ENCODE results near the gene RFLNA.

RFLNA gene

DNA sequence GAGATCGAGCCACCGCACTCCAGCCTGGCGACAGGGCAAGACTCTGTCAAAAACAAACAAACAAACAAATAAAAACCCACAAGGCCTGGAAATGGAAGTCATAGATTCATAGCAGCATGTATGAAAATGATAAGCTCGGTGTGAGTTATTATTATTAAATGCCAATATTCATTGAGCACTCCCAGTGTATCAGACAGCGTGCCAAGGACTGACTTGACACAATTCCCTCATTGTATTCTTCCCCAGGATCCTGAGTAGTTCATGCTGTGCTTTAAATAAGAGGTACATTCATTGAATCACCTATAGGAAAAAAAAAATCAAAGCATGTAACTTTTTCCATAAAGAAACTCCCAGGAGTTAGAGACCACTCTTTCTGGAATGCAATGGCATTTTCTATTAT, 12.6 kb upstream of the RFLNA start:
- Histone ChIP-seq H3K9me3 (ENCODE audit: control insufficient read depth, low read length) (peaks cover 5% of the 10 kb centered on the region), H3K27ac (ENCODE audit: insufficient read depth, low read length, poor library complexity, severe bottlenecking) (no peak overlapping the region), H3K27me3 (replicated peaks; ENCODE audit: control insufficient read depth, insufficient read depth, low read length, poor library complexity, severe bottlenecking) (no peaks in the 10 kb centered on the region), H3K4me3 (ENCODE audit: insufficient read depth, low read depth, low read length, poor library complexity, severe bottlenecking) (no peak overlapping the region), H3K36me3 (ENCODE audit: control insufficient read depth, insufficient read depth, low read length) (no peaks in the 10 kb centered on the region), H3K4me1 (ENCODE audit: control insufficient read depth, insufficient read depth, low read length, poor library complexity, severe bottlenecking) (no peaks in the 10 kb centered on the region)
- DNase-seq, result no peak

DNA sequence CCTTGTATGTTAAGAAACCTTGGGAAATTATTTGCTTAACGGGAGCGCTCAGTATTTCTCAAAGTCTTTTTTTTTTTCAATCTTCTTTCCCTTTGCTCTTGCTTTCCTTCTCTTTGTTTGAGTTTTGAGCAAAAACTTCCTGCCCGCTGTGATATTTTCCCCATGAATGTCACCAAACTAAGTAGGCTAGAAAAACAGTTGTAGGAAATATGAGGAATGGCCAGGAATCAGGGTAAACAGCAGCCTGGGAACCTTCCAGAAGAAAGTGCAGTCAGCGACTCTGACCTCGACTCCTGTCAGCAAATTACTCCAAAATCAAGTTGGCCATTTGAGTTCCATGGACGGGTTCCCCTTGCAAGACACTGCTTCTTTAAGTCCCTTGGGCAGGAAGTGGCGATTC, 11.6 kb upstream of the RFLNA start:
- Histone ChIP-seq H3K9me3 (ENCODE audit: control insufficient read depth, low read length) (peaks cover 5% of the 10 kb centered on the region), H3K27me3 (replicated peaks; ENCODE audit: control insufficient read depth, insufficient read depth, low read length, poor library complexity, severe bottlenecking) (no peaks in the 10 kb centered on the region), H3K36me3 (ENCODE audit: control insufficient read depth, insufficient read depth, low read length) (no peaks in the 10 kb centered on the region), H3K27ac (ENCODE audit: insufficient read depth, low read length, poor library complexity, severe bottlenecking) (no peak overlapping the region), H3K4me1 (ENCODE audit: control insufficient read depth, insufficient read depth, low read length, poor library complexity, severe bottlenecking) (no peaks in the 10 kb centered on the region), H3K4me3 (ENCODE audit: insufficient read depth, low read depth, low read length, poor library complexity, severe bottlenecking) (no peak overlapping the region)
- no peak for DNase-seq

DNA sequence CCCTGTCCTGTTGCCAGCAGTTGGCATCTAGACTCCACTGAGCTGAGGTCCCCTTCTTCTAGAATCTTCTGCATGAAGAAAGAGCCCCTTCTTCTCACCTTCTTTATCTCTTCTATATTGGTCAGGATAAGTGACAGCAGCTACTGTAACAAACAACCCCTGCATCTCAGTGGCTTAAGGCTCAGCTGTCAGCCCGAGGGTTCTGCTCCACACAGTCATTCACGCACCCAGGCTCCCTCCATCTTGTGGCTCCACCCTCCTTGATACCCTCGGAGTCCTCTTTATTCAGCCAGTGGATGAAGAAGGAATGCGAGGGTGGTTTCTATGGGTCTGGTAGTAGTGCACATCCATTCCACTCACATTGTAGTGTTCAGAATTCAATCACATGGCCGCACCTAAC, 10.5 kb upstream of the RFLNA start:
- no peak overlapping the region for H3K27ac ChIP-seq (ENCODE audit: insufficient read depth, low read length, poor library complexity, severe bottlenecking)
- no peak overlapping the region for H3K4me3 ChIP-seq (ENCODE audit: insufficient read depth, low read depth, low read length, poor library complexity, severe bottlenecking)
- no peak for DNase-seq
- peaks cover 5% of the 10 kb centered on the region for H3K9me3 ChIP-seq (ENCODE audit: control insufficient read depth, low read length)
- no peaks in the 10 kb centered on the region for H3K4me1 ChIP-seq (ENCODE audit: control insufficient read depth, insufficient read depth, low read length, poor library complexity, severe bottlenecking)
- H3K27me3 ChIP-seq (replicated peaks; ENCODE audit: control insufficient read depth, insufficient read depth, low read length, poor library complexity, severe bottlenecking), result no peaks in the 10 kb centered on the region
- no peaks in the 10 kb centered on the region for H3K36me3 ChIP-seq (ENCODE audit: control insufficient read depth, insufficient read depth, low read length)

DNA sequence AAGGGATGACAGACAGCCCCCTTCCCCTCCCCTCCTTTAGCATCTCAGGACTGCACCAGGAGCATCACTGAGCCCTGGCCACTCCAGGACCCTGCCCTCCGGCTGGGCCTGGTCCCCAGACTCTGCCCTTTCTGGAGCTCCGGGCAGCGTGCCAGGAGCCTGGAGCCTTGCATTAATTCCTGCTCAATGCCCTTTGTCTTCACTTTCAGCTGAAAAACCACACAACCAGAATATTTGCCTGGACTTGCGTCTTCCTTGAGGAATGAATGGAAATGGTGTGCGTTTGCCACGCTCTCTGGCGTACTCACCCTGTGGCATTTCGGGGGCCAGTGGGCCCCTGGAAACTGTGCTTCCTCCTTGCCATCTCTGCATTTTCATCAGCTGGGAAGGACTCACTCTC, 8.5 kb upstream of the RFLNA start:
- Histone ChIP-seq H3K27me3 (replicated peaks; ENCODE audit: control insufficient read depth, insufficient read depth, low read length, poor library complexity, severe bottlenecking) (no peaks in the 10 kb centered on the region), H3K4me1 (ENCODE audit: control insufficient read depth, insufficient read depth, low read length, poor library complexity, severe bottlenecking) (no peaks in the 10 kb centered on the region), H3K9me3 (ENCODE audit: control insufficient read depth, low read length) (peaks cover 5% of the 10 kb centered on the region), H3K36me3 (ENCODE audit: control insufficient read depth, insufficient read depth, low read length) (no peaks in the 10 kb centered on the region), H3K27ac (ENCODE audit: insufficient read depth, low read length, poor library complexity, severe bottlenecking) (no peak overlapping the region), H3K4me3 (ENCODE audit: insufficient read depth, low read depth, low read length, poor library complexity, severe bottlenecking) (no peak overlapping the region)
- no peak for DNase-seq

DNA sequence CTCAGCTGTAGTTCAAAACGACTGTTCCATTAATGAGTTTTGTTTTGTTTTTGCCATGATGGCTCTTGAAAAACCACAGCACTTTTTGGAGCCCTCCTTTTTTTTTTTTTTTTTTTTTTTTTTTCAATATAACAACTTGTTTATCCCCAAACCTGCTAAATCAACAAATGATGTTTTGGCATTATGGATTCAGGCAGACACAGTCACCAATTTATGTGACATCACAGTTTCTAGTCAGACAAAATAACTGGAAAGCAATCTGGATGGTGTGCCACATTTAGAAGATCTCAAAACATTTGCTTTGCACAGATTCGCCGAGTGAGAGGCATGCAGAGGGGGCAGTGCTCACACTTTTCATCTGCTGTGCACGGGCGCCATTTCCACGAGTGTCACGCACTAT, 7.9 kb upstream of the RFLNA start:
- H3K27me3 ChIP-seq (replicated peaks; ENCODE audit: control insufficient read depth, insufficient read depth, low read length, poor library complexity, severe bottlenecking), result no peaks in the 10 kb centered on the region
- no peak for DNase-seq
- H3K4me1 ChIP-seq (ENCODE audit: control insufficient read depth, insufficient read depth, low read length, poor library complexity, severe bottlenecking), result no peaks in the 10 kb centered on the region
- no peak overlapping the region for H3K27ac ChIP-seq (ENCODE audit: insufficient read depth, low read length, poor library complexity, severe bottlenecking)
- H3K36me3 ChIP-seq (ENCODE audit: control insufficient read depth, insufficient read depth, low read length), result no peaks in the 10 kb centered on the region
- H3K9me3 ChIP-seq (ENCODE audit: control insufficient read depth, low read length), result peaks cover 5% of the 10 kb centered on the region
- no peak overlapping the region for H3K4me3 ChIP-seq (ENCODE audit: insufficient read depth, low read depth, low read length, poor library complexity, severe bottlenecking)

DNA sequence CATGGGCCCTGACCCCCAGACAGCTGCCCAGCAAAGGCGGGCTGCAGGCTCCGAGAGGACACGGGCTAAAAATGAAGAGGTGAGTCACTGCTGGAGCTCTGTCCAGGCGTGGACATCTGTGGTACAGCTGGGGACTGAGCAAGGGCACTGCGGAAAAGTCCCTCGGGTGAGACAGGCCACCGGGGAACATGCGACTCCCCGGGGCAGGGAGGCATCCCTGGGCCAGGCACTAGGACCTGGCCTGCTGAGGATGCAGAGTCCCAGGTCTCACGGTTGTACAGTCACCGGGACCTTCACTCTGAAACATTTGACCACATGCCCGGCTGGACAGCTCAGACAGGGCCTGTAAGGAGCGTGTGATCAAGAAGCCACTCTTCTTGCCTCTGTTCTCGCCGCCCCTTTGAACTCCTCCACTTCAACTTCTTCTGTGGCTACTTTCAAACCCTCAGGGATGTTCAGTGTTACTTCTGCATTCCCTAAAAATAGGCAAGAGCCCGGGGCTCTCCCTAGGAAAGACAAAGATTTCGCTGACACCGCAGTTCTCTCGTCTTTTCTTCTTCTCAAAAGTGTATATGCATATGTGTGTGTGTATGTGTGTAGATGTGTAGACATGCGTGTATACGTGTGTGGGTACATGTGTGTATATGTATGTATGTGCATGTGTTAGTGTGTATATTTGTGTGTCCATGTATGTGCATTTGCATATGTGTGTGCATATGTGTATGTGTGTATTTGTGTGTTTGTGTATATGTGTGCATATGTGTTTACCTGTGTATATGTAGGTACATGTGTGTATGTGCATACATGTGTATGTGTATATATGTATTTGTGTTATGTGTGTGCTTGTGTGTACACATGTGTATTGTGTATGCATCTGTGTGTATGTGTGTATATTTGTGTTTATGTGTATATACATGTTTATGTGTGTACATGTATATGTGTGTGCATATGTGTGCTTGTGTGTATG, 5.0 kb upstream of the RFLNA start:
- Histone ChIP-seq H3K4me3 (ENCODE audit: insufficient read depth, low read depth, low read length, poor library complexity, severe bottlenecking) (no peak overlapping the region), H3K9me3 (ENCODE audit: control insufficient read depth, low read length) (peaks cover under 1% of the 10 kb centered on the region), H3K27ac (ENCODE audit: insufficient read depth, low read length, poor library complexity, severe bottlenecking) (no peak overlapping the region), H3K36me3 (ENCODE audit: control insufficient read depth, insufficient read depth, low read length) (no peaks in the 10 kb centered on the region), H3K27me3 (replicated peaks; ENCODE audit: control insufficient read depth, insufficient read depth, low read length, poor library complexity, severe bottlenecking) (no peaks in the 10 kb centered on the region), H3K4me1 (ENCODE audit: control insufficient read depth, insufficient read depth, low read length, poor library complexity, severe bottlenecking) (no peaks in the 10 kb centered on the region)
- no peak for DNase-seq

DNA sequence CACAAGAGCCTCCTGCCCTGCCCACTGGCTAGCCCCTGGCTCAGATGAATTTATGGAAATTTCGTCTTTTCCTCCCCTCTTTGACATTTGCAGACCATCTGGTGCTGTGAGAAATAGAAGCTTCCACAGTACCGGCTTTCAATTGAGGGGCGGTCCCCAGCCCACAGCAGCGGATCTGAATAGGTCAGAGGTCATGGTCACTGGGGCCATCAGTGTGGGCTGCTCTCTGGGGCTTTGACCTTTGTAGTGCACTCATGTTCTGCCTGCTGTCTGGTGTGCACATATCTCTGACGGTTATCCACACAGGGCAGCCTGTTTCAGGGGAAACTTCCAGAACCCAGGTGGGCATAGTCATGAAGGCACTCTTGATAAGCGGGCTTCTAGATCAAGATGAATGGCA, 2.5 kb upstream of the RFLNA start:
- H3K4me3 ChIP-seq (ENCODE audit: insufficient read depth, low read depth, low read length, poor library complexity, severe bottlenecking), result no peak overlapping the region
- no peak for DNase-seq
- no peaks in the 10 kb centered on the region for H3K36me3 ChIP-seq (ENCODE audit: control insufficient read depth, insufficient read depth, low read length)
- H3K27ac ChIP-seq (ENCODE audit: insufficient read depth, low read length, poor library complexity, severe bottlenecking), result no peak overlapping the region
- H3K27me3 ChIP-seq (replicated peaks; ENCODE audit: control insufficient read depth, insufficient read depth, low read length, poor library complexity, severe bottlenecking), result peaks cover 3% of the 10 kb centered on the region
- no peaks in the 10 kb centered on the region for H3K9me3 ChIP-seq (ENCODE audit: control insufficient read depth, low read length)
- H3K4me1 ChIP-seq (ENCODE audit: control insufficient read depth, insufficient read depth, low read length, poor library complexity, severe bottlenecking), result no peaks in the 10 kb centered on the region

DNA sequence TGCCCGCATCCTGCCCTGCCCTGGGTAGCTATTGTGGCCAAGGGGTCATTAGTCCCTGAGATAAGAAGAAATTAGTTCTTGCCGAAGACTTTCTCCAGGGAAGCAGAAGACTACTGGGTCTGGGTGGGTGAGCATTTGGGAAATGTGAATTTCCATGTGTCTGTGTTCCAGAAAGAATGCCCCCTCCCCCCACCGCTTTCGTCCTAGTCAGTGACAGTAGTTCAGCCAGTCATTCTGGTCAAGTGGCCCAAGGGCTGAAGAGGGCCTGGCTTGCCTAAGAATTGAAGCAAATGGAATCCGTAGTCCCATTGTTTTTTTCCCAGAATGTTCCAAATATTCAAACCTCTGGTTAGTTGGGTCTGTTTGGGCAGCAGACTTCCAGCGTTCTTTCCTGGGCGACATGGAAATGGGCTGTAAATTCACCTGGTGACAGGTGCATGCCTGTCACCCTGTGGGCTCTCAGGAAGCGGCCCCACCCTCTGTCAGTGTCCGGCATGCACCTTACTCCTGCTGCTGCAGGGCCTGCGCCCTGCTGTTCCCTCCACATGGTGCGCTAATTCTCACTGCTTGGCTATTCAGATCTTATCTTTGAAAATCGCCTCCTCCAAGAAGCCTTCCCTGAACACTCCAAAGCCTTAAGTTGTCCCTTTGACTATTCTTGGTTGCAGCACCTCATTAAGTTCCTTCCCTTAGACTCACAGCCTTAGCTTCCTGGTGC, 1.4 kb upstream of the RFLNA start:
- peaks cover 4% of the 10 kb centered on the region for H3K27me3 ChIP-seq (replicated peaks; ENCODE audit: control insufficient read depth, insufficient read depth, low read length, poor library complexity, severe bottlenecking)
- no peak overlapping the region for H3K4me3 ChIP-seq (ENCODE audit: insufficient read depth, low read depth, low read length, poor library complexity, severe bottlenecking)

DNA sequence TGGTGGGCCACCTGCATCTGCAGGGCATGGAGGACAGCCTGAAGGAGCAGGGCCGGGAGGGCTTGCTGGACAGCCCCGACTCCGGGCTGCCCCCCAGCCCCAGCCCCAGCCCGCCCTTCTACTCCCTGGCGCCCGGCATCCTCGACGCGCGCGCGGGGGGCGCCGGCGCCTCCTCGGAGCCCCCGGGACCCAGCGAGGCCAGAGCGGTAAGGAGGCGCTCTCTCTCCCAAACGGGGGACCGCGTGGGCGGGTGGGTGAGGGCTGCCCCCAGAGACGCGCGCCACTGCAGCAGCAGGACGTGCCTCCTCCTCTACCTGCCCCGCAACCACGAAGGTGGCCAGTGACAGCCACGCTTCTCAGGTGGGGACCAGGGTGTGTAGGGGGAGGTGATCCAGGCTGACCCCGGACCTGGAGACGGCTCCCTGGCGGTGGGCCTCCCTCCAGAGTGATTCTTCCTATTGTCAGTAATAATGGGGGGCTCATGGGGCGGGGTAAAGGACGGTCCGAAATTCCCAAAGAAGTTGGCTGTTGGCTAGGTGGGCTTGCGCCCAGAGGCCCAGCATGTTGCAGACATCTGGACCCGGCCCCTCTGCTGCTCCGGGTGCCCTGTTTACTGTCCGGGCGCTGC, 652 bp downstream of the RFLNA start:
- H3K4me3 ChIP-seq (ENCODE audit: insufficient read depth, low read depth, low read length, poor library complexity, severe bottlenecking), result no peak overlapping the region
- no peak for DNase-seq
- H3K9me3 ChIP-seq (ENCODE audit: control insufficient read depth, low read length), result no peaks in the 10 kb centered on the region
- H3K27me3 ChIP-seq (replicated peaks; ENCODE audit: control insufficient read depth, insufficient read depth, low read length, poor library complexity, severe bottlenecking), result peaks cover 7% of the 10 kb centered on the region
- H3K27ac ChIP-seq (ENCODE audit: insufficient read depth, low read length, poor library complexity, severe bottlenecking), result no peak overlapping the region
- no peaks in the 10 kb centered on the region for H3K36me3 ChIP-seq (ENCODE audit: control insufficient read depth, insufficient read depth, low read length)
- H3K4me1 ChIP-seq (ENCODE audit: control insufficient read depth, insufficient read depth, low read length, poor library complexity, severe bottlenecking), result no peaks in the 10 kb centered on the region

More for the DNA sequence above, 1.4 kb upstream of the RFLNA start:
- H3K4me1 ChIP-seq (ENCODE audit: control insufficient read depth, insufficient read depth, low read length, poor library complexity, severe bottlenecking), result no peaks in the 10 kb centered on the region
- no peaks in the 10 kb centered on the region for H3K36me3 ChIP-seq (ENCODE audit: control insufficient read depth, insufficient read depth, low read length)
- H3K27ac ChIP-seq (ENCODE audit: insufficient read depth, low read length, poor library complexity, severe bottlenecking), result no peak overlapping the region
- no peaks in the 10 kb centered on the region for H3K9me3 ChIP-seq (ENCODE audit: control insufficient read depth, low read length)
- no peak for DNase-seq

All from effector memory CD4-positive, alpha-beta T cell (primary cell).